ENCODE results near the gene PDE5A.

DNA sequence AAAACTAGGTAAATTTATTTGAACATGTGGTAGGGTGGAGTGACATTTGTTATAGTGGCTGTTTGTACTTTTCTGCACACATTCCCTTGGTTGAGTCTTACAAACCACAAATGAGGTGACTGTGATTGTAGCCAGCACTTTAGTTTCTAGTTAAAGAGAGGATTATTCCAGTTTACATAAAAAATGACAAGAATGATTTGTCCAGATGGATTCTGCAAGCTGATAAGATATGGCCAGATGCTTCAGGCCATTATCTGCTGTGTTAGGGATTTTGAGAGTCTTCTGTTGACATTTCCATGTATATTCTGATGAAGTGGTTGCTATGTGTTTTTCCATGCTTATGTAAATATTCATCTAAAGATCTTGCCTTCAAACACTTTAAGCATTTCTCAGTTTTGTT, 31.0 kb upstream of the PDE5A start:
- TF ChIP-seq, protein P1, sequence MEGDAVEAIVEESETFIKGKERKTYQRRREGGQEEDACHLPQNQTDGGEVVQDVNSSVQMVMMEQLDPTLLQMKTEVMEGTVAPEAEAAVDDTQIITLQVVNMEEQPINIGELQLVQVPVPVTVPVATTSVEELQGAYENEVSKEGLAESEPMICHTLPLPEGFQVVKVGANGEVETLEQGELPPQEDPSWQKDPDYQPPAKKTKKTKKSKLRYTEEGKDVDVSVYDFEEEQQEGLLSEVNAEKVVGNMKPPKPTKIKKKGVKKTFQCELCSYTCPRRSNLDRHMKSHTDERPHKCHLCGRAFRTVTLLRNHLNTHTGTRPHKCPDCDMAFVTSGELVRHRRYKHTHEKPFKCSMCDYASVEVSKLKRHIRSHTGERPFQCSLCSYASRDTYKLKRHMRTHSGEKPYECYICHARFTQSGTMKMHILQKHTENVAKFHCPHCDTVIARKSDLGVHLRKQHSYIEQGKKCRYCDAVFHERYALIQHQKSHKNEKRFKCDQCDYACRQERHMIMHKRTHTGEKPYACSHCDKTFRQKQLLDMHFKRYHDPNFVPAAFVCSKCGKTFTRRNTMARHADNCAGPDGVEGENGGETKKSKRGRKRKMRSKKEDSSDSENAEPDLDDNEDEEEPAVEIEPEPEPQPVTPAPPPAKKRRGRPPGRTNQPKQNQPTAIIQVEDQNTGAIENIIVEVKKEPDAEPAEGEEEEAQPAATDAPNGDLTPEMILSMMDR (IDR thresholded peaks at IDR 0.05) = no peak
- TF ChIP-seq POLR2AphosphoS5 (IDR thresholded peaks at IDR 0.05; ENCODE audit: low read depth, low read length) (no peak), SIN3A (IDR thresholded peaks at IDR 0.05; ENCODE audit: borderline replicate concordance, insufficient read depth, low read depth, low read length) (no peak), TCF7L2 (IDR thresholded peaks at IDR 0.05; ENCODE audit: low read depth, low read length) (no peak)
- TF ChIP-seq, protein P2, sequence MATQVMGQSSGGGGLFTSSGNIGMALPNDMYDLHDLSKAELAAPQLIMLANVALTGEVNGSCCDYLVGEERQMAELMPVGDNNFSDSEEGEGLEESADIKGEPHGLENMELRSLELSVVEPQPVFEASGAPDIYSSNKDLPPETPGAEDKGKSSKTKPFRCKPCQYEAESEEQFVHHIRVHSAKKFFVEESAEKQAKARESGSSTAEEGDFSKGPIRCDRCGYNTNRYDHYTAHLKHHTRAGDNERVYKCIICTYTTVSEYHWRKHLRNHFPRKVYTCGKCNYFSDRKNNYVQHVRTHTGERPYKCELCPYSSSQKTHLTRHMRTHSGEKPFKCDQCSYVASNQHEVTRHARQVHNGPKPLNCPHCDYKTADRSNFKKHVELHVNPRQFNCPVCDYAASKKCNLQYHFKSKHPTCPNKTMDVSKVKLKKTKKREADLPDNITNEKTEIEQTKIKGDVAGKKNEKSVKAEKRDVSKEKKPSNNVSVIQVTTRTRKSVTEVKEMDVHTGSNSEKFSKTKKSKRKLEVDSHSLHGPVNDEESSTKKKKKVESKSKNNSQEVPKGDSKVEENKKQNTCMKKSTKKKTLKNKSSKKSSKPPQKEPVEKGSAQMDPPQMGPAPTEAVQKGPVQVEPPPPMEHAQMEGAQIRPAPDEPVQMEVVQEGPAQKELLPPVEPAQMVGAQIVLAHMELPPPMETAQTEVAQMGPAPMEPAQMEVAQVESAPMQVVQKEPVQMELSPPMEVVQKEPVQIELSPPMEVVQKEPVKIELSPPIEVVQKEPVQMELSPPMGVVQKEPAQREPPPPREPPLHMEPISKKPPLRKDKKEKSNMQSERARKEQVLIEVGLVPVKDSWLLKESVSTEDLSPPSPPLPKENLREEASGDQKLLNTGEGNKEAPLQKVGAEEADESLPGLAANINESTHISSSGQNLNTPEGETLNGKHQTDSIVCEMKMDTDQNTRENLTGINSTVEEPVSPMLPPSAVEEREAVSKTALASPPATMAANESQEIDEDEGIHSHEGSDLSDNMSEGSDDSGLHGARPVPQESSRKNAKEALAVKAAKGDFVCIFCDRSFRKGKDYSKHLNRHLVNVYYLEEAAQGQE (IDR thresholded peaks at IDR 0.05; ENCODE audit: insufficient read depth in 1 of 2, low read depth in 2 of 2, low read length in 1 of 2) = no peak
